Esophagus muscularis mucosa (tissue), 3 donors: Measurements from ENCODE around the gene MTHFR.

Experiments
- POLR2A ChIP-seq: fragments of 450-650 bp; IDR thresholded peaks from one replicate; pipeline ENCODE4 v1.6.1; 2017; ENCODE audit warnings: antibody characterized with exemption, moderate library complexity, mild to moderate bottlenecking, low read depth
- TF ChIP-seq, protein P1 (sequence below), 3 experiments: fragments of 200-600 bp in 2 of 3; fragments of 450-650 bp in 1 of 3; sonication (generic) in 2 of 3; IDR thresholded peaks; one replicate each; pipeline ENCODE4 v1.5.1; 2017 to 2019; ENCODE audit warnings: antibody characterized with exemption in 3 of 3, mild to moderate bottlenecking in 2 of 3, moderate library complexity in 1 of 3

DNA sequence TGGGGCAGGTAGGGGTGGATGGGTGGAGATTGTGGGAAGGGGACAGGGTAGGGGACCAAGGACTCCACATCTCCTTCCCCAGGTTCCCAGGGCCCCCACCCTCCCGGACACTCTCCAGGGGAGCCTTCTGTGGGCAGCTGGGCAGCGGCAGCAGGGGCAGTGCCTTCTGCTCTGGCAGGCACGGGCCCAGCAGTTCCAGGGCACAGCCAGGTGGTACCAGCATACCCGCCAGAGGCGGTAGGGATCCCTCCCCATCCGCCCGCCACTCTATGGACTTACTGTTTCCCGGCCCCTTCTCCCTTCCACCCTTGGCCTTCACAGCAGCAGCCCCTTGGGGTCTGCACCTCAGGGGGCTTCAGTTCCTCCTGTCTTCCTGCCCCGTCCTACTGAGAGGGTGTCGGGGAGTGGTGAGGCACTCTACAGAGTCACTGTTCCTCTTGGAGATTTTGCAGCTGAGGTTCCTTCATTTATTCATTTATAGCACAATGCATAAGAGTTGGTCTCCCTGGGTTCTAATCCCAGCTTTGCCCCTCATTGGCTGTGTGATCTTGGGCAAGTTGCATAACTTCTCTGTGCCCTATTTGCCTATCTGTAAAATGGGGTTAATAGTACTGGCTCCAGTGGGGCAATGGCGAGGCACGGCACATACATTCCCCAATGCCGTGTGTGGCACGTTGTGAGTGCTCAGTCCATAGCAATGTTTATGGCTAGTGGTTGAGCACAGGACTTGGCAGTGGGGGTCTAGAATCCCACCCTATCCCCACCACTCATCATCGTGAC is 26.7 kb downstream of the MTHFR start:
- TF ChIP-seq, protein P1, sequence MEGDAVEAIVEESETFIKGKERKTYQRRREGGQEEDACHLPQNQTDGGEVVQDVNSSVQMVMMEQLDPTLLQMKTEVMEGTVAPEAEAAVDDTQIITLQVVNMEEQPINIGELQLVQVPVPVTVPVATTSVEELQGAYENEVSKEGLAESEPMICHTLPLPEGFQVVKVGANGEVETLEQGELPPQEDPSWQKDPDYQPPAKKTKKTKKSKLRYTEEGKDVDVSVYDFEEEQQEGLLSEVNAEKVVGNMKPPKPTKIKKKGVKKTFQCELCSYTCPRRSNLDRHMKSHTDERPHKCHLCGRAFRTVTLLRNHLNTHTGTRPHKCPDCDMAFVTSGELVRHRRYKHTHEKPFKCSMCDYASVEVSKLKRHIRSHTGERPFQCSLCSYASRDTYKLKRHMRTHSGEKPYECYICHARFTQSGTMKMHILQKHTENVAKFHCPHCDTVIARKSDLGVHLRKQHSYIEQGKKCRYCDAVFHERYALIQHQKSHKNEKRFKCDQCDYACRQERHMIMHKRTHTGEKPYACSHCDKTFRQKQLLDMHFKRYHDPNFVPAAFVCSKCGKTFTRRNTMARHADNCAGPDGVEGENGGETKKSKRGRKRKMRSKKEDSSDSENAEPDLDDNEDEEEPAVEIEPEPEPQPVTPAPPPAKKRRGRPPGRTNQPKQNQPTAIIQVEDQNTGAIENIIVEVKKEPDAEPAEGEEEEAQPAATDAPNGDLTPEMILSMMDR (IDR thresholded peaks at IDR 0.05), result no peak
- TF ChIP-seq POLR2A, result no peak
